Lower leg skin (tissue), 4 donors: ENCODE results near the gene PDZRN3. TPM values are rescaled to one million over a fixed set of nuclear protein-coding genes. Genes with fewer than 3 reads are reported as not detected.

Experiments
- DNase-seq, 2 donors: peaks; one replicate each; pipeline ENCODE4 v3.0.0-alpha.2; 2019; ENCODE audit warnings: low spot score in 2 of 2
- H3K4me3 ChIP-seq: fragments of 200-600 bp; sonication (generic); 2 replicates; pipeline ENCODE4 v1.5.1; 2017; ENCODE audit warnings: mild to moderate bottlenecking, low read depth; ENCODE audit not compliant: poor library complexity, severe bottlenecking
- POLR2A ChIP-seq, 2 donors: fragments of 450-650 bp; IDR thresholded peaks; one replicate each; pipeline ENCODE4 v1.6.1; 2016 to 2017; ENCODE audit warnings: antibody characterized with exemption in 2 of 2, mild to moderate bottlenecking in 1 of 2, moderate library complexity in 1 of 2
- WGBS, 2 donors: methylation state at CpG; one replicate each; pipeline ENCODE4 v1.1.5; 2018; 5-methylcytosine and 5-hydroxymethylcytosine counted together
- intact Hi-C: fragments of 100-400 bp; cut with DNase I; formaldehyde crosslinking; loops from one replicate; pipeline ENCODE4 v1.15.0; 2023; ENCODE audit warnings: low total_unique reads
- total RNA-seq, 4 donors: library from RNA; depleted of rRNA; stranded (reverse); fragments of >200 nt; gene quantifications; one replicate each; pipeline ENCODE4 v1.1.0, GENCODE V29; 2016
- TF ChIP-seq, protein P1 (sequence below), 3 donors: fragments of 450-650 bp; IDR thresholded peaks; one replicate each; pipeline ENCODE4 v1.5.1; 2016; ENCODE audit warnings: antibody characterized with exemption in 3 of 3, mild to moderate bottlenecking in 3 of 3, moderate library complexity in 2 of 3

The PDZRN3 gene
- total RNA-seq, 4 donors from 2014 or later = 9.7 to 29.9 (median 13.4) TPM

- intact Hi-C loops = loop anchor here (5.0 kb wide), 2 partner anchors 342 to 403 kb away; no protein-coding TSS in a partner anchor
- TF ChIP-seq POLR2A (IDR thresholded peaks at IDR 0.05) = no peak
- TF ChIP-seq, protein P1, sequence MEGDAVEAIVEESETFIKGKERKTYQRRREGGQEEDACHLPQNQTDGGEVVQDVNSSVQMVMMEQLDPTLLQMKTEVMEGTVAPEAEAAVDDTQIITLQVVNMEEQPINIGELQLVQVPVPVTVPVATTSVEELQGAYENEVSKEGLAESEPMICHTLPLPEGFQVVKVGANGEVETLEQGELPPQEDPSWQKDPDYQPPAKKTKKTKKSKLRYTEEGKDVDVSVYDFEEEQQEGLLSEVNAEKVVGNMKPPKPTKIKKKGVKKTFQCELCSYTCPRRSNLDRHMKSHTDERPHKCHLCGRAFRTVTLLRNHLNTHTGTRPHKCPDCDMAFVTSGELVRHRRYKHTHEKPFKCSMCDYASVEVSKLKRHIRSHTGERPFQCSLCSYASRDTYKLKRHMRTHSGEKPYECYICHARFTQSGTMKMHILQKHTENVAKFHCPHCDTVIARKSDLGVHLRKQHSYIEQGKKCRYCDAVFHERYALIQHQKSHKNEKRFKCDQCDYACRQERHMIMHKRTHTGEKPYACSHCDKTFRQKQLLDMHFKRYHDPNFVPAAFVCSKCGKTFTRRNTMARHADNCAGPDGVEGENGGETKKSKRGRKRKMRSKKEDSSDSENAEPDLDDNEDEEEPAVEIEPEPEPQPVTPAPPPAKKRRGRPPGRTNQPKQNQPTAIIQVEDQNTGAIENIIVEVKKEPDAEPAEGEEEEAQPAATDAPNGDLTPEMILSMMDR (IDR thresholded peaks at IDR 0.05) = no peak
- no peak overlapping the region for H3K4me3 ChIP-seq
- WGBS, 2 donors = 62 to 77% methylated on average over 4 of the region's 4 CpGs
- DNase-seq = no peak
These were observed 119.9 kb downstream of the PDZRN3 start for GRCh38 chr3:73504852-73505251.

GRCh38 chr3:73504239-73504638, 120.5 kb downstream of the PDZRN3 start:
- no peak overlapping the region for H3K4me3 ChIP-seq
- no peak for DNase-seq
- 70 to 72% methylated on average over 3 of the region's 3 CpGs for WGBS, 2 donors
- intact Hi-C loops = loop anchor here (5.0 kb wide), 1 partner anchor 402 kb away; no protein-coding TSS in a partner anchor
- TF ChIP-seq, protein P1 (IDR thresholded peaks at IDR 0.05) = no peak
- no peak for TF ChIP-seq POLR2A (IDR thresholded peaks at IDR 0.05)

DNA sequence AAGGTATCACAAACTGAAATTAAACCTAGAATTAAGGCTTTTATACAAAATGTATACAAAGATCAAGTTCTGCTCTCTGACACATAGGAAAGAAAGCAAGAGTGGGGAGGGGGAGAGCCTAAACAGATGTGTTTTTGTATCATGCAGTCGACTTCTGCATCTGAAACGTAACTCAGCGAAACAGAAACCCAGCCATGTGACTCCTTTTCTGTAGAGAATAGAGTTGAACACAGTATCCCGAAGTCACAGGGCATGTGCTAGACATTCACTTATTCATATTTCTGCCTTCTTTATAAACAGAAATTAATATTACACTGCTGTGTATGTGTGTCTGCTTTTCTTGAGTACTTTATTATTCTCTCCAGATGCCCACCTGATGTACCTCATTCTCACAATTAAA, 121.0 kb downstream of the PDZRN3 start:
- TF ChIP-seq, protein P1 (IDR thresholded peaks at IDR 0.05) = no peak
- no peak for TF ChIP-seq POLR2A (IDR thresholded peaks at IDR 0.05)
- no peak for DNase-seq

DNA sequence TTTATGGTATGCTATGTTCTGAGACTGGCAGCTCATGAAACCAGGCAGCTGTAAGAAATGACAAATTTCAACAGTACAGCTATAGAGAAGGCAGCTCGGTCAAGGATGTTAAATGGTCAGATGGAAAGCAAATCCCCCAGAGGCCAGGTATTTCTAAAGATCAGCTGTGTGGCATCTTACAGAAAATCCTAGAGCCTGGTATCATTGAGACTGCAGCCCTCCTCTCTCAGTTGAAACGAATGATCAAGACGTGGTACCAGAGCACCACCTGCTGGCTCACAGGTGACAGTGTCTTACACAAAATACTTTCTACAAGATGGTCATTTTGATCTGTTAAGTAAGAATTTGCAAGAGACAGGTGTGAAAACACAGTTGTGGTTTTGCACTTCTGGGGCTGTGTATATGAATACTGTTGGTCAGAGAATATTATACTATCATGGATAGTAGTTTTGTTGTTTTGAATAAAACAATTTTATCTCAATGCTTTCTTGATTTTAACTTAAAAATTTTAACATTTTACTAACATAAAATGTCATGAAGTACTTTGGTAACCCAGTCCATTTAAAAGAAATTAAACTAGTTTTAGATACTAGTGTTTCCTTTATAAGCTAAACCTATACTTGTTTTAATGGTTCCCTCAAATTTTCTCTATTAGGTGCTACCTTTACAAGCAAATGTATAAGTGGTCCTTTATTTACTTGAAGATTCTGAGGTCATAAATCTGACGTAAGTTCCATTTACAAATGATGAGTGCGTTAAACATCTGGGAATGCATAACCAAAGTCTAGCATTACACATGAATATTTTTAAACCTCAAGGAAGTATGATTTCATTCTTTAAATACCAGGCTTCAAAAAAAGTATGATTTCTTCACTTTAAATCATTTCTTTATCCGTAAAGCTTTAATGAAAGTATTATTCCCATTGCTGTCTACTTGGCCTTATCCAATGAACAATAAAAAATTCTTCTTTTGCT, 121.8 kb downstream of the PDZRN3 start:
- DNase-seq = peak; percentile 47 to 92
- intact Hi-C loops = loop anchor here (5.0 kb wide), 1 partner anchor 401 kb away; no protein-coding TSS in a partner anchor

More for the DNA sequence above, 121.0 kb downstream of the PDZRN3 start:
- 58 to 65% methylated on average over 4 of the region's 4 CpGs for WGBS, 2 donors
- H3K4me3 ChIP-seq = no peak overlapping the region
- intact Hi-C loops = loop anchor here (5.0 kb wide), 1 partner anchor 401 kb away; no protein-coding TSS in a partner anchor

GRCh38 chr3:73500321-73500720, 124.4 kb downstream of the PDZRN3 start:
- intact Hi-C loops = loop anchor here (5.0 kb wide), 1 partner anchor 398 kb away; no protein-coding TSS in a partner anchor
- WGBS, 2 donors = 87 to 100% methylated on average over 1 of the region's 1 CpG
- no peak for DNase-seq
- no peak overlapping the region for H3K4me3 ChIP-seq
- no peak for TF ChIP-seq POLR2A (IDR thresholded peaks at IDR 0.05)
- TF ChIP-seq, protein P1 (IDR thresholded peaks at IDR 0.05) = no peak

More for the DNA sequence above, 121.8 kb downstream of the PDZRN3 start:
- H3K4me3 ChIP-seq = no peak overlapping the region
- TF ChIP-seq, protein P1 (IDR thresholded peaks at IDR 0.05) = peak in 1 of 3 donors; percentile 53
- TF ChIP-seq POLR2A (IDR thresholded peaks at IDR 0.05) = no peak
- WGBS, 2 donors = 37 to 39% methylated on average over 6 of the region's 6 CpGs
